CD4-positive, alpha-beta T cell treated with Interleukin-17A for 4 hours (primary cell): ENCODE measurements around the gene SCGB3A1.

Experiments used
- DNase-seq: peaks from one replicate; pipeline ENCODE4 v3.0.0-alpha.2; 2020; ENCODE audit warnings: mixed read lengths

Gene SCGB3A1

DNA sequence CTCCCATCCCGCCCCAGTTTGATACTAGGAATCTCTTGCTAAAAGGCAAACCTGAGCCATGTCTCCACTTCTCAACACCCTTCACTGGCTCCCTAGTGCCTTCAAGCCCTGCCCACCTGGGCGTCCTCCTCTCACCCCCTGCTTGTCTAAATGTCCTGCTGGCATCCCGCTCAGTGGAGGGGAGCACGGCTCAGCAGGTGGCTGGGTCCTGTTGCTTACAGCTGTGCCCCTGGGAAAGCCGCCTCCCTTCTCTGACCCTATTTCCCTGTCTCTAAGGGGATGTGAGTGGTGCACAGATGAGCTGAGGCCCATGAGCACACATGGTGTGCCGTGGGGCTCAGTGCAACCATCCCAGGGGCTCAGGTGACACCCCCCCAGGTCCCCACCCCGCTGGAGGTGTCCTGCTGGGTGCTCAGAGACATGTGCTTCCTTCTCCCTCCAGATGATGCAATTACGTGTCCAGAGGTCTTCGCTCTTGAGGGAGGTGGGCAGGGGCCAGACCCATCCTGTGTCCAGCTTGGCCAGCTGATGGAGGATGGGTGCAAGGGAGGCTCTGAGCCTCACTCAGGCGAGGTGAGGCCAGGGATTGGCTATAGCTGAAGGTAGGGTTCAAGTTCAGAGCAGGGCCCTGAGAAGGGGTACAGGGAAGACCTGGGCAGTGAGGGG lies 34.0 kb upstream of the SCGB3A1 start:
- no peak for DNase-seq

DNA sequence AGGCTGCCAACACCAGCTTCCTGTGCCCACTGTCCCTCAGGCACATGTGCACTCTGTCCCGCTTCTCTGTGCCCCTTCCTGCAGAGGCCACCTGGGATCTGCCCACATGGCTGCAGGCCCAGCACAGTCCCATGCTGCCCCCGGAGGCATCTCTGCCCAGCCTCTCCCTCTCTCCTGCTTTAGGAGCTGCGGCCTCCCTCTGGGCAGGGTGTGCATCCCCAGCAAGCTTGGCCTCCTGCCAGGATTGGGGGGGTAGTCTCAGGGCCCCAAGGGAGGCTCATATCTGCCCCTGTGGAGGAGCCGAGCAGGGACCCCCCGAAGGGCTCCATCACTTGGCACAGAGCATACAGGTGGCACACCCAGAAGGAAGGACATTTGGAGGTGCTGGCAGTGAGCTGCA lies 33.3 kb upstream of the SCGB3A1 start:
- no peak for DNase-seq

DNA sequence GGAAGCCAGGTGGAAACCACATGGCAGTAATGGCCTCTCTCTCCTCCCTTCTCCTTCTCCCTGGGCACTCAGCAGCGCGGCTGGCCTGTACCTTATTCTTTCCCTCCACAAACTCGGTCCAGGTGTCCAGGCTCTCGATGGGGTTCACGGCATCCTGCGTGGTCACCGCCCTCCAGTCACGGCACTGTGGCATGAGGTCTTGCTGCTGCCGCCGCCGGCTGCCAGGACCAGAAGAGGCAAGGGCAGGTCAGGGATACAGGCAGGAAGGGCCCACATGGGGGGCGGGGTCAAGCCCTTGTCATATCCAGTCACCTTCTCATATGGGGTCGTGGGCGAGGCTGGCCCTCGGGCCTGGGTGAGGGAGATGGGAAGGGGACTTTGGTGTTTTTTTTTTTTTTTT lies 32.5 kb upstream of the SCGB3A1 start:
- DNase-seq, result no peak

DNA sequence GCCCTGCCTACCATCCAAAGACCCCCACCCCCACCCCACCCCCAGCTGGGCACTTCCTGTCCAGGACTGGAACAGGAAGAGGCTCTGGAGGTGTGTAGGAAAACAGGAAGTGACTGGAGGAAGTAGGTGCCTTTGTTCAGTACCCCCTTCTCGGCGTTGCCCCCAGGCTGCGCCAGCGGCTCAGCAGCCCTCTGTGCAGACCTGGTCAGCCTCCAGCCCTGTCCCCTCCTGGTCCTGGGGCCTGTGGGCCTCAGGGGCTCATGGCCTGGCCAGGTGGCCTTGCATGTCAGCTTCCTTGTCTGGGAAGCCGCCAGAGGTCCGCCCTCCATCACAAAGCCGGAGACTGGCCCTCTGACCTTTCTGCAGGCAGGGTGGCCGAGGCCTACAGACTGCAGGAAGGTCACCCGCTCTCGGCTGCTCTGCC lies 32.1 kb upstream of the SCGB3A1 start:
- no peak for DNase-seq

DNA sequence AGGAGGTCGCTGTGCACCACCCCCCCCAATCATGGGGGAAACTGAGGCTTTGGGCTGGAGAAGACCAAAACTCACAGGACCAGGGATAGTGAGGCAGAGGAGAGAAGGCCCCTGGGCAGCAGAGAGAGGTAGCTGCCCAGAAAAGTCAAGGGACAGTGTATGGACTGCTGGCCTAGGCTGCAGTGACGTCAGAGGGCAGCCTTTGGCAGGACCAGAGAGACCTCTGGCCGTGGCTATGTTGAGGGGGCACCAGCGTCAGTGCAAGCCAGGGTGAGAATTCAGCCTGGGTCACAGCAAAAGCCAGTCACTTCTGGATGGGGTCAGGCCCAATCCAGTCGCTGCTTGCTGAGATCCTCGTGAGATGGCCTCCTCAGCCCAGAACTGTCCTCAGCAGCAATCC lies 31.6 kb upstream of the SCGB3A1 start:
- DNase-seq, result no peak

DNA sequence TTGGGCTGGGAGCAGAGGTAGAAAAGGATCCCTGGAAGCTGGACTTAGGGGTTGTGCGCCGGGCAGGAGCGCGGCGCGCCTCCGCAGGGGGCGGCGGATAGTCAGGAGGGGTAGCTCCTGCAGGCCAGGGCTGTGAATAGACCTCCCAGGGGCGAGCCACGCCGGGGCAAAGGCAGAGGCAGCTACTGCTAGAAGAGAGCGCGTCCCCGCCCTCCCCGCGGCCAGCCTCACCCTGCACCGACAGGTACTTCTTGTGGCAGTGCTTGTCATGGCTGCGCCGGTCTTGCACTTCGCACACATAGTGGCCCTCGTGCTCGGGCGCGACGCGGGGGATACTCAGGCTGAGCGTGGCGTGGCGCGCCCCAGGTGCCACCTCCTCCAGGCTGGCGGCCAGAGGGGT lies 30.0 kb upstream of the SCGB3A1 start:
- DNase-seq, result no peak

DNA sequence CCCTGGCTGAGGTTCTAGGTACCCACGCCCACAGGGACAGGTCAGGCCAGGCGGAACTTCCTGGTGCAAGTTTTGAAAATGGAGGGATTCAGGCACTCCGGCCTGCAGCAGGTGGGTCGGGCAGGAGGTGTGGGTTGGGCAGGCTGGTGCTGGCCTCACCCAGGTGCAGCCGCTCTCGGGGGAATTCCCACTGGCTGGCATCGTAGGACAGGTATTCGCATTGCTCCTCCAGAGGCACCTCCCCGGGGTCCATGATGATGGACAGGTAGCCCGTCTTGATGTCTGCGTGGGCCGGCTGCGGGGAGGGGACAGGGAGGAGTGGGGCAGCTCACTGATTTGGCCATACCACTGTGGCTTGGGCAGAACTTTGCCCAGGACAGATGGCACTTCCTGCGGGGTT lies 28.7 kb upstream of the SCGB3A1 start:
- DNase-seq, result no peak

DNA sequence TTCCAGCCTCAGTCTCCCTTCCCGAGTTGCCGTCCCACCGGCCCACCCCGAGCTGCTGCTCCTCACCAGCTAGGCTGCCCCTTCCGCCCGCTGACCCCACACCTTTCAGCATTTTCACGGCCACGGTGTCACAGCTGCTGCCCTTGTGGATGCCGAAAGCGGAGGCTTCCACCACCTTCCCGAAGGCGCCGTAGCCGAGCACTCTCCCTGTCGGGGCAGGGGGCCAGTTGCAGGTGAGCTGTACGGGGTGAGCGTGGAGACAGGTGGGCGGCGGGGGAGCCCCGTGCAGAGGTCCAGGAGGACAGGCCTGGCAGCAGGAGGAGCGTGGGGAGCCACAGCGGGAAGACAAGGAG lies 28.2 kb upstream of the SCGB3A1 start:
- DNase-seq, result no peak

DNA sequence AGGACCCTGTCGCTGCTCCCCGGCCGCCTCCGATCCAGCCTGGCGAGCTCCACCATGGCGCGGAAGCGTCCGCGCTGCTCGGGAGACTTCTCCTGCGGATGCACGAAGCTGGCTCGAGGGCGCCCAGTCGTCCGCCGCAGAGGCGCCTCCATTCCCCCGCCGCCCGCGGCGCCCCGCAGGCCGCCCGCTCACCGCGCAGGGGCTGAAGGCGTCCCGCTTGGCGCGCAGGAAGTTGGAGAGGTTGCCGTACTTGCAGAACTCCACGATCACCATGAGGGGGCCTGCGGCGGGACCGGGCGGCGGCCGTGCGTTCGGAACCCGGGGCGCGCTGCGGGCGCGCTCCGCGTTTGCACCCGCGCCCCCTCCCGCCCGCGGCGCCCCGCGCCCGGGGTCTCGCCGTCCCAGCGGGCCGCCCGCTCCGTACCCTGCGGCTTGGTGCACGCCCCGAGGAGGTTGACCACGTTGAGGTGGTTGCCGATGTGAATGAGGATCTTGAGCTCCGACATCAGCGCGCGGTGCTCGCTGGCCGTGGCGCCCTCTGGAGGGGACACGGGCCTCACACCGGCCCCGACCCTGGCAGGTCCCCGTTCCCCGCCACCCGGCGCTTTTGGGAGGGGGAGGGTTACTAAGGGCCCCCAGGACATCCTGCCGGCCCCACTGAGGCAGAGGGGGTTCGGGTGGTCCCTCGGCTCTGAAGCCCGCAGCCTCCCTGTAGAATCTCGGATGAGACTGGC lies 27.7 kb upstream of the SCGB3A1 start:
- peak; percentile 52 for DNase-seq

DNA sequence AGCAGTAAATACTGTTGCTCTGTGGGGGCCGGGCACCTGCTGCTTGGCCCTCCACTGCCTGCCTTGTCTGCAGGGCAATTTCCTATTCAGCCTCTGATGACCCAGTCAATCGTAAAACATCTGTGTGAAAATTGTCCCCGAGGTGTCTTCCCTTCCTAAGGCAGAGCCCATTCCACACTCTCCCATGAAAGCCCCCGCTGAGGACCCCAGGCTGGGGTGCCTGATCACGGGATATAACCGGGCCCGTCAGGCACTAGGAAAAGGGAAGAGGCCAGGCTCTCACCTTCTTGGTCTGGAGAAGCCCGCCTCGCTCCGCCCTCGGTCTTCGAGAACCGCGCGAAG lies 27.2 kb upstream of the SCGB3A1 start:
- DNase-seq, result no peak

DNA sequence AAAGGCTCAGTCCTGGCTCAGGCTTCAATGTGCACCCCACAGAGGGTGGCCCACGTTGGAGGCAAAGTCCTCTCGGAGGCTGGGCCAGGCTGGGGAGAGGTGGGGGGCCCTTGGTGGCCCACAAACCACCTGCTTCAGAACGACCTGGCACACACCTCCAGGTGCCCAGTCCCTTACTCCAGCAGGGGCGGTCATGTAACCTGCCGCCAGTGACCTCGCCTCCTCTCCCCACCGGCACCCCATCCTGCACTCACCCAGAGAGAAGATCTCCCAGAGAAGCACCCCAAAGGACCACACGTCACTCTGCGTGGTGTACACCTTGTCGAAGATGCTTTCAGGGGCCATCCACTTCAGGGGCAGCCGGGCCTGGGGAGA lies 22.5 kb upstream of the SCGB3A1 start:
- no peak for DNase-seq

DNA sequence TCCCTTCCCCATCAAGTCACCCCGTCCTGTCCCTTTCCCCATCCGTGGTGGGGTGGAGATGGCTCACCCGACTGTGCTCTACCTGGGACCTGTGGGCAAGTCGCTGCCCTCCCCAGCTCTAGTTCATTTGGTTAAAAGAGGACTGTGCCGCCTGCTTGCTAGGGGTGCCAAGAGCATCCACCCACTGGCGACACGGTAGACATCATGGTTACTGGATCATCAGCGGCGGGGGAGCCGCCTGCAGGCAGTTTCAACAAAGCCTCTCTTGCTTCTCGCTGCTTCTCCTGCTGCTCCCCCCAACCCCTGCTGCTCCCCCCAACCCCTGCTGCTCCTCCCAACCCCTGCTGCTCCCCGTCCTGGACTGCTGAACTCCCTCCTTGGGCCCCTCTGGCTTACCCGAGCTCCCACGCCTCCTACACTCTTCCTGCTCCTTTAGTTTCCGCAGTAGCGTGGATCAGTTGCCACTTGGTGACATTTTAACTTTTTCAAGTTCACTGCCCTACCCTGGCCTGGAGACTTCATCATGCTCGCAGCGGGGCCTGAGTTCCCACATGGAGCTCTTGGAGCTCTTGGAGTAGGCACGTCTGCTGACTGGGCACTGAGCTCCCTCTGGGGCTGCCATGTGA lies 22.0 kb upstream of the SCGB3A1 start:
- no peak for DNase-seq

DNA sequence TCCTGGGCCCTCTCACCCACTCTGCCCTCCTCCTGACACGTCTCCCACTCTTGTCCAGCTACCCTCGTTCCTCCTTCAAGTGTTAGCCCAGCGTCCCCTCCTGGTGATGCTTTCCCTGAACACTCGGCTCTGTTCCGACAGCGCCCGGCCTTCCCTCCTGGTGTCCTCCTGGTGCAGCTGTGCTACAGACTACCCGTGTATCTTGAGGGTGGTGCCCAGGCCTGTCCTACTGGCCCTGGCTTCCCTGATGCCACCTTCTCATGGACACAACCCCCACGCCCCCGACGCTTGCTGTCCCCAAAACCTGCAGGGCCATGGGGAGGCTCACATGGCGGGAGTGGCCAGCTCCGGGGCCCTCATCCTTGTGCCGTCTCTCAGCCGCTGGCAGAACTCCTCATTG lies 21.4 kb upstream of the SCGB3A1 start:
- no peak for DNase-seq

DNA sequence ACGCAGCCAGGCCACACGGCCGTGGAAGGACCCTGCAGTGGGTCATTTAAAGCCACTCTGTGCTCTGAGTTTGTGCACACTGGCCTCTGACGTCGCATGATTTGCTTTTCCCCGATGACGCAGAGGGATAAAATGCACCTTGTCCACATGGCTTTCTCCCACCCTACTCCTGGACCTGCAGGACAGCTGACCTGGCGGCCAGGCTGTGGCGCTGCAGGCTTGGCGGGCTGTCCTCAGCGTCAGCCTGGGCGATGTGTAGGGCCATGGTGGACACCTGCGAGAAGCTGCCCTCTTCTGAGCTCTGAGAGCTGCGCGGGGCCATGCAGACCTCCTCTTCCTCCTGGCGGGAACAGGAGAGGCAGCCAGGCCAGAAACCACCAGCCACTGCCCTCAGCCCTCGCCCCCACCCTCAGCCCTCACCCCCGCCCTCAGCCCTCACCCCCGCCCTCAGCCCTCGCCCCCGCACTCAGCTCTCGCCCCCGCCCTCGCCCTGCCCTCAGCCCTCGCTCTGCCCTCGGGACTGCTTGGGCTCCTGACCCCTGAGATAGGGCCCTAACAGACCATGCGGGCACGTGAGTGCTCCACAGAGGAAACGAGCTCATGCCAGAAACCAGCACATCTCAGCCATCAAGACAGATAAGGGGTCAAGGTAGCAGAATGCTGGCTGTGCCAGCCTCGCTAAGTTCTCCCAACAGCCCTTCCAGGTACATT lies 20.0 kb upstream of the SCGB3A1 start:
- DNase-seq, result no peak

DNA sequence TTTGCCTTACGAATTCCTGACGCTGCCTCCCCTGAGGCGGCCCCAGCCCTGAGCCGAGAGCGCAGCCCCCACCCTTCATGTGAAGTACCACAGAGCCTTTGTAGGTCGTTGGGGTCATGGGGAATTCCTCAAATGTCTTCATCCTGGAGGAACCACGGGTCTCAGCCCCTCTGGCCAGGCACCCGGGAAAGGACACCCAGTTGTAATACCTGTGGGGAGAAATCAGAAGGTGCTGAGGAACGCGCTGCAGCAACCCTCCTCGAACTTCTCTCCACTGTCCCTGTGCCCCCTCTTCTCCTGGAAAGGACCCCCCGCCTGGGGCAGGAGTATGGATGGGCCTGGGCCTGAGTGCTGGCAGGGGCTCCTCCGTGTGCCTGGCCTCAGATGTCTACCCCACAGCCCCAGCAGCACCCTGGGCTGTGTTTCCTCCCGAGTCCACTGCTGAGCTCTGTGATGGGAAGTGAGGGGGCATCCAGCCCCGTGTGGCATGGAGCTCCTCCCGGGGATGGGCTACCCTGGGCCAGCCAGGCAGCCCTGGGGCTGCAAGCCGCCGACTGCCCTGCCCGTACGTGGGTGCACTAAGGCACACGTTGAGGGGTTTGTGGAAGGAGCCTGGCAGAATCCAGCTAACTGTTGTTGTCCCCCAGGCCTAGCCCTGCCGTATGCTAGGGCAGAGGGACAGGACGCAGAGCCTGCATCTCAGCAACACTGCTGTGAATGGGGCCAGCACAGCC lies 18.7 kb upstream of the SCGB3A1 start:
- DNase-seq, result no peak

DNA sequence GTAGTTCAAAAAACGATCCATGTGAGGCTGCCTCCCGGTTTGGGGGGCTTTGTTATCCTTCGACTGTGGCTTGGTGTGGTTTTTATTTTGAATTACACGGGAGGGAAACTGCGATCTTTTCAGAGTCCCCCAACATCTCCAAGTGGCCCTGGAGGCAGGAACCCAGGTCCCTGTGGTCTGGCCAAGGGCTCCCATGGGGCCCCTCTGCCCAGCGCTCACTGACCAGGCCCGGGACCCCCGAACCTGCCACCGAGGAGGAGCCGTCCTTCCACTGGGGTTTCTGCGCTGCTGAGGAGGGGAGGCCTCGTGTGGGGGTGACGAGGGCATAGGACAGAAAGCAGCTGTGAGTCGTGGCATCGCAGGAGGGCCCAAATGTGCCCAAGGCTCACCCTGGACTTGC lies 18.1 kb upstream of the SCGB3A1 start:
- no peak for DNase-seq

DNA sequence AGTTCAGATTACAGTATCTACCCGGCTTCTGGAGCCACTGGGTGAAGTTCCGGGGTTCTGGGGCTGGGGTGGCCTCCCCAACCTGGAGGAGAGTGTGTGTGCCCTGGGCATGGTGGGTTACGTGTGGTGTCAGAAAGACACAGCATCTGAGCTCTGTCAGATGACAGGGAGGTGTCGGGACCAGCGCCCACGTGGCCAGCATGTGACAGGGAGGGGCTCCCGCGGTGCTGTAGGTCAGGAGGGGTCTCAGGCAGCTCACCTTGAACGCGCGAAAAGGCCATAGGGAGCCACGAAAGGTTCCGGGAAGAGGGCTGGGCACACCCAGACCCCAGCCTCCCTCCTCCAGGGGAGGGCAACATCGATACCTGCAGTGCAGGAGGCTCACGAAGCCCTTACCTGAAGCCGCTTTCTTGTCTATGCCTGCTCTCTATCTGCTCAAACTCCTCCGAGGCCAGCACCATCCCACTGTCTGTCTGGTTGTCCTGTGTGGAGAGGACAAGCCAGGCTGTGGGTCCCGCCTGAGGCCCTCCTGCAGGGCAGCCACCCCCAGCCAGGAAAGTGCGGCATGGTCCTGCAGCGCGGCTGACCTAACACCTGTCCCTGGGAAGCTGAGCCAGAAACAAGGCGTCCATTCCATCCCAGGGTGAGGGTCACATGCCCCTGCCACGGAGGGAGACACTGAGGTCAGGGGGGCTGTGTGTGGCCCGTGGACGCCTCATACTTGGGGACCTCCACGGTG lies 17.4 kb upstream of the SCGB3A1 start:
- DNase-seq, result no peak

DNA sequence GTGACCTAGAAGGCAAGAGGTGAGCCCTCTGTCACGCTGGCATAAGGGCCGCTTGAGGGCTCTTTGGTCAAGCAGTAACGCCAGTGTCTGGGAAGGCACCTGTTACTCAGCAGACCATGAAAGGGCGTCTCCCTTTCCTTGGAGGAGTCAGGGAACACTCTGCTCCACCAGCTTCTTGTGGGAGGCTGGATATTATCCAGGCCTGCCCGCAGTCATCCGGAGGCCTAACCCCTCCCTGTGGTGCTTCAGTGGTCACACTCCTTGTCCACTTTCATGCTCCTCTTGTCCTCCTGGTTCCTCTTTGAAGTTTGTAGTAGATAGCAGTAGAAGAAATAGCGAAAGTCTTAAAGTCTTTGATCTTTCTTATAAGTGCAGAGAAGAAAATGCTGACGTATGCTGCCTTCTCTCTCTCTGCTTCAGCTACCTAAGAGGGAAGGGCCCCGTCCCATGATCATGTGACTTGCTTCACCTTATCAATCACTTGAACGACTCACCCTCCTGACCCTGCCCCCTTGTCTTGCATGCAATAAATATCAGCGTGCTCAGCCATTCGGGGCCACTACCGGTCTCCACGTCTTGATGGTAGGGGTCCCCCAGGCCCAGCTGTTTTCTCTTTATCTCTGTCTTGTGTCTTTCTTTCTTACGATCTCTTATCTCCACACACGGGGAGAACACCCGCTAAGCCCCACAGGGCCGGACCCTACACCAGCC lies 16.7 kb upstream of the SCGB3A1 start:
- DNase-seq, result peak; percentile 15

DNA sequence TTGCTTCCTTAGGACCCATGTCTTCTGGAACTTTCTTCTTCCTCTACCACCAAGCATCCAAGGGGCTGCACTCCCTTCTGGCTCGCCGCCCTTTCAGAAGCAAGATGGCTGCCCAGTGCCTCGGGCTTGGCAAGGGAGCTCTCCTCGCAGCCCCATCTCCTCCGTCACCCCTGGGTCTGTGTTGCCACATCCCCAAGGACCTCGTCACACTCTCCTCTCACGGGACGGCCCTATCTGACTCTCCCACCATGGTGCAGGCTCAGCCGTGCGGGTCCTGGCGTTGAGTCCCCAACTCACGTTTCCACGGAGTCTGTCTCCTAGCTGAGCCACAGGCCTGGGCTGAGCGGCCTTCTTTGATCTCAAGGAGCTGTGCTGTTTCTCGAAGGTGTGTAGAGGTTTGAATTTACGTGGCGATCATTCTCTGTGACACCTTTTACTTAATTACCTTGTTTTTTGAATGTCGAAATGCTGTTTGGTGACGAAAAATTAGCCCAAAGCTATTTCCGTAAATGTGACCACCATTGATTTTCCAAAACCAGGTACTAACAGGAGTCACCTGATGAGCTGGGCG lies 15.0 kb upstream of the SCGB3A1 start:
- no peak for DNase-seq

DNA sequence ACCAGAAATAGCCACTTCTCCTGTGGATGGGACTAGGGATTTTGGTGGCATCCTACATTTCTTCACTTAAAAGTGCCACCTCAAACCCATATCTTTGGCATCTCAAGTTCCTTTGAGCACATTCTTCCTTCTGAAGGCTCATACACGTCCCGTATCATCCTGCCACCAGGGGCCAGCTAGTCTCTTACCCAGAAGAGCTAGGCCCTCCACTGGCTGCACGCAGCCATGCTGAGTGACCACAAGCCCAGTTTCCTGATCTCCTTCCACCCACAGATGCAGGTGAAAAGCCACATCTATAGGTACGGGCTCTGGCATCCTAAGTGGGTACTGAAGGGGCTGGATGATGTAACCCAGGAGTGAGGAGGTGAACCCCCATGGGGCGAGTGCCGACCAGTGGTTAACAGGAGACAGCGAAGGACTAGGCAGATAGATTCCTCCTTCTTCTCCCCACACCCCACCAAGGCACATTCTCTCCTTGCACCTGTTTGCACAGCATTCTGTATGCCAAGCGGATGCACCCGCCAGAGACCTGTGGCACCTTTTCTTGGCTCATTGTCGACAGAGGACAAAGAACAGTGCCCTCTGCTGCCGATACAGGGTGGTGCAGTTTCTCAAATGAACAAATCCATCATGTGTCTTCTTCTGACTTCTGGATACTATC lies 14.4 kb upstream of the SCGB3A1 start:
- DNase-seq, result peak; percentile 70

DNA sequence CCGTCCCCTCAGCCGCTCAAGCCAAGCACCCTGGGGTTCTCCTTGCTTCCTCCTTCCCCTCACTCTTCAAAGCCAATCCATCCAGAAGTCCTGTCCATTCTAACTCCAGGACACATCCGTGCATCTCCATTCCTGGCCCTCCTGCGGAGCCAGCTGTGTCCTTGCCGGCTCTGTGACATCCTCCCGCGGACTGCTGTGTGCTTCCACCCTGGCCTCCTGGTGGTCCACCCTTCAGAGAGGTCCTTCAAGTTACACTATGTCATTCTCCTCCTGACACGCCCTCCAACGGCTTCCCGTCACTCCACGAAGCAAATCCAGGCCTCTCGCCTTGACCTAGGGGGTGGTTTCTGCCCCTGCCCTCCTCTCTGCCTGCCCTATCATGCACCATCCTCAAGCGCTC lies 13.0 kb upstream of the SCGB3A1 start:
- no peak for DNase-seq
